ENCODE measurements around the gene OTP. TPM values are rescaled to one million over a fixed set of nuclear protein-coding genes. Genes with fewer than 3 reads are reported as not detected.

OTP gene
- total RNA-seq, 2 experiments from 2014 or later: not detected

DNA sequence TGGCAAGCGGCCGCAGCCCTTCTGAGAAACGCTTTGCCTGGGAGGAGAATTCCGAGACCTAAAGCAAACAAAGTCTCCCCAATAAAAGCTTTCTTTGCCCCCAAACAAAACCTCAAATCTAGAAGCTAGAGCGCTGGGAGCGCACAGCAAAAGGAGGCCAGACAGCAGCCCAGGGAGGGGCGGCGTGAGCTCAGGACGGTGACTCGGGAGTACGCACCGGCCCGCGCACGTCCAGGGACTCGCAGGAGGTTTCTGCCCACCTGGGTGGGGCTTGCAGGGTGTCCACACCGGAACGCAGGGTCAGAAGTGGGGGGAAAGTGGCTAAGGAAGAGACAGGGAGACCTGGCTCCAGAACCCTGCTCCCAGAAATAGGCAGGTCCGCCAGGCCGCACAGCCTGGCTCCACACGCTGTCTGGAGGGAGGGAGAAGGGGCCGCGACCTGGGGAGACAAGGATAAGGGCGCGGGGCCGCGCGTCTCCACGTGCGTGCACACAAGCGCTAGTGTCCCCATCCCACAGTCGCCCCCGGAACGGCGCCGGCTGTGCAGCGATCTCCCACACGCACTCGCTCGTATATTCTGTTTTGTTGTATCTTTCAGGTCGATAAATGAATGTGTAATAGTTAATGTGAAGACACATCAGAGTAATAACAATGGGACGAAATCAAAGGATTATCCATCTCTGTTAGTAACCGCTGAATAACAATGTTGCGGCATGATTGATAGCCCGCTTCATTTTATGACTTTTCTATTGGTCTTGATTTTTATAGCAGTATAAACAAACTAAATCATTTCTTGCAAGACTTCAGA is 2.3 kb upstream of the OTP start:
- no peak for ATAC-seq
- no peak overlapping the region for H3K4me3 Mint-ChIP-seq
- peaks cover 31% of the 10 kb centered on the region for H3K4me1 Mint-ChIP-seq (ENCODE audit: low read depth)
- peak; percentile 4 for DNase-seq
- intact Hi-C loops (cut with micrococcal nuclease): loop anchor here (10.0 kb wide), 1 partner anchor 204 kb away; no protein-coding TSS in a partner anchor
- peaks cover 10% of the 10 kb centered on the region for H3K36me3 Mint-ChIP-seq (ENCODE audit: low read depth)
- H3K27me3 Mint-ChIP-seq: peaks cover 77% of the 10 kb centered on the region
- no peaks in the 10 kb centered on the region for H3K9me3 Mint-ChIP-seq
- TF ChIP-seq, protein P1, sequence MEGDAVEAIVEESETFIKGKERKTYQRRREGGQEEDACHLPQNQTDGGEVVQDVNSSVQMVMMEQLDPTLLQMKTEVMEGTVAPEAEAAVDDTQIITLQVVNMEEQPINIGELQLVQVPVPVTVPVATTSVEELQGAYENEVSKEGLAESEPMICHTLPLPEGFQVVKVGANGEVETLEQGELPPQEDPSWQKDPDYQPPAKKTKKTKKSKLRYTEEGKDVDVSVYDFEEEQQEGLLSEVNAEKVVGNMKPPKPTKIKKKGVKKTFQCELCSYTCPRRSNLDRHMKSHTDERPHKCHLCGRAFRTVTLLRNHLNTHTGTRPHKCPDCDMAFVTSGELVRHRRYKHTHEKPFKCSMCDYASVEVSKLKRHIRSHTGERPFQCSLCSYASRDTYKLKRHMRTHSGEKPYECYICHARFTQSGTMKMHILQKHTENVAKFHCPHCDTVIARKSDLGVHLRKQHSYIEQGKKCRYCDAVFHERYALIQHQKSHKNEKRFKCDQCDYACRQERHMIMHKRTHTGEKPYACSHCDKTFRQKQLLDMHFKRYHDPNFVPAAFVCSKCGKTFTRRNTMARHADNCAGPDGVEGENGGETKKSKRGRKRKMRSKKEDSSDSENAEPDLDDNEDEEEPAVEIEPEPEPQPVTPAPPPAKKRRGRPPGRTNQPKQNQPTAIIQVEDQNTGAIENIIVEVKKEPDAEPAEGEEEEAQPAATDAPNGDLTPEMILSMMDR (IDR thresholded peaks at IDR 0.05): no peak
- no peak overlapping the region for H3K27ac Mint-ChIP-seq
- CTCF ChIA-PET: interaction anchor here (0.6 to 1.7 kb wide), 2 partner anchors 11 to 331 kb away, joined by 3 to 5 read pairs; no protein-coding TSS in a partner anchor
- POLR2A ChIA-PET: no interaction called here

DNA sequence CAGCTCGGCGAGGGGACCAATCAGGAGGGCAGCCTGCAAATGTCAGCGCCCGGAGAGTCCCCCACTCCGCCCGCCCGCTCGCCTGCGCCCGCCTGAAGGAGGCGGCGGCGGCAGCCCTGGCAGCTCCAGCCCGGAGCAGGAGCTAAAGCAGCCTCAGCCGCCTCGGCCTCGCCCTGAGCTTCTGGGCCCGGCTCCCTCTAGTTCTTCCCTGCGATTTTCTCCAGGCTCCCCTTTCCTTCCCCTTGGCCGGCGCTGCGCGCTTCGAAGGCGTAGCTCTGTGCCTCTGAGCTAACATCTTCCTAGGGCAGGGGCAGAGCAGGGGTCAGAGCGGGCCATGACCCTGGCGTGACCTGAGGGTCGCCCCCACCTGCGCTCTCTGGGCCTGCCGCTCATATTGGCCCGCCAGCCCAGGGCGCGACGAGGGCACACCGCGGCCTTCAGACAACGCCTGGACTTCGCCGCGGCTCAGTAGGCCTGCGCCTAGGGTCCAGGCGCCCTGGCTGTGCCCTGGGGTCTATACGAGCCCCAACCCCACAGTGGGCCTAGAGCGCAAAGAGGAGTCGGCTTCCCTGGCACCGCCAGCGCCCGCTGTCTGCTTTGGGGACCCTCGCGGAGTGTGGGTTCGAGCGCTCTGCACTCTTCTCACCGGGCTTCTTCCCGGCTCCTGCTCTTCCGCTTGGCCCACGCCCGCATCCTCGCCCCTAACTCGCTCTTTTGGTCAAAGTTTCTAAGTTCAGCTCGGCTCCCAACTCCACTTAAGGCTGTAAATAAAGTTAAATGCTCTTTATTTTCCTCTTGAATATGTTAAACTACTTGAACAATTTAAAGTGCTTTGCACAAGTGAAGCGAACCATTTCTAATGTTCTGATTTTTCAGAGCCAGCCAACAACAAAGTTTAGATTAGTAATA is 504 bp upstream of the OTP start:
- no peak overlapping the region for H3K27ac Mint-ChIP-seq
- H3K4me3 Mint-ChIP-seq: no peak overlapping the region
- ATAC-seq (peak; percentile 76), DNase-seq (peak; percentile 37)
- TF ChIP-seq, protein P1 (IDR thresholded peaks at IDR 0.05): no peak
- intact Hi-C loops (cut with micrococcal nuclease): loop anchor here (5.0 kb wide), 1 partner anchor 333 kb away; no protein-coding TSS in a partner anchor
- peaks cover 22% of the 10 kb centered on the region for H3K4me1 Mint-ChIP-seq (ENCODE audit: low read depth)
- H3K36me3 Mint-ChIP-seq (ENCODE audit: low read depth): peaks cover 10% of the 10 kb centered on the region
- H3K27me3 Mint-ChIP-seq: peaks cover 69% of the 10 kb centered on the region
- ChIA-PET CTCF (interaction anchor here (1.0 kb wide), 1 partner anchor 79 kb away, joined by 5 read pairs; no protein-coding TSS in a partner anchor), POLR2A (interaction anchor here (0.9 kb wide), 1 partner anchor 9 kb away, joined by 3 read pairs; no protein-coding TSS in a partner anchor)
- H3K9me3 Mint-ChIP-seq: no peaks in the 10 kb centered on the region

DNA sequence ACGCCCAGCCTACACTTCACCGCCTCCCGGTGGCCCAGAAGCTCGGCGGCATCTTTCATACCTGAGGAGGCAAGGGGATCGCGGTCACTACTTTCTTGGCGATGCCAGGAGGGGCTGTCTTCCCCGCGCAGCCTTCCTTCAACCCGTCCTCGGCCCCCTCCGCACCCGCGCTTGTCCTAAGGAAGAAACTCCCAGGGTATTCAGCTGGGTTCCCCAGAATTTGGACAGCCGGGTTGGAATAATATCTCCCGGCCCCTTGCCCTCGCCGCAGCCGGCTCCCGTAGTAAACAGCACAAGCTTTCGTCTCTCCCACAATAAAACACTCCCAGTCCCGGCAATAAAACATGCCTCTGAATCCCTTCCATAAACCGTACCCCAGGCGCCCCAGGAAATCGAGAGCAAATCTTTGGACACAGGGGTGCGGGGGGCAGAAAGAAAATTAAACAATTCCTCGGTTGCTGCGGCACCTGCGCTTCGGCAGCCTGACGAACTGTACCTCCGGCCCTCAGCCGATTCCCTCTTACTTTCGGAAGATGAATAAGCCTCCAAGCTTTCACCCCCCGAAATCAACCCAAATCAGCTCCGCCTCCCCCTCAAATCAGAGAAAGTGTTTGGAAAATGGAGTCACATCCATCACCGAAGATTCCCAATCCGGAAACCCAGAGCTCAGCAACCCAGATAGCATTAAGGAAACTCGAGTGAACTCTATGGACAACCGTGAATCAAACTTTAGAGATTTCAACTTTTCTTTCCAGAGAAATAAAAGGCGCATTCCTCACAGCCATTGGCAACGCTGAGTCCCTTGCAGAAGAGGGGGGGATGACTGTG is 1.1 kb downstream of the OTP start:
- H3K36me3 Mint-ChIP-seq (ENCODE audit: low read depth): peaks cover 10% of the 10 kb centered on the region
- intact Hi-C loops (cut with micrococcal nuclease): loop anchor here (5.0 kb wide), 1 partner anchor 335 kb away; no protein-coding TSS in a partner anchor
- POLR2A ChIA-PET: interaction anchor here (0.8 kb wide), 1 partner anchor 10 kb away, joined by 3 read pairs; no protein-coding TSS in a partner anchor
- H3K27me3 Mint-ChIP-seq: peaks cover 68% of the 10 kb centered on the region
- H3K9me3 Mint-ChIP-seq: peaks cover 3% of the 10 kb centered on the region
- DNase-seq: peak; percentile 5
- CTCF ChIA-PET: interaction anchor here (1.0 kb wide), 2 partner anchors 10 to 15 kb away, joined by 3 to 4 read pairs; no protein-coding TSS in a partner anchor
- H3K4me3 Mint-ChIP-seq: peak overlapping the region; percentile 8
- TF ChIP-seq, protein P1 (IDR thresholded peaks at IDR 0.05): no peak
- no peak for ATAC-seq
- peaks cover 14% of the 10 kb centered on the region for H3K4me1 Mint-ChIP-seq (ENCODE audit: low read depth)
- H3K27ac Mint-ChIP-seq: no peak overlapping the region

DNA sequence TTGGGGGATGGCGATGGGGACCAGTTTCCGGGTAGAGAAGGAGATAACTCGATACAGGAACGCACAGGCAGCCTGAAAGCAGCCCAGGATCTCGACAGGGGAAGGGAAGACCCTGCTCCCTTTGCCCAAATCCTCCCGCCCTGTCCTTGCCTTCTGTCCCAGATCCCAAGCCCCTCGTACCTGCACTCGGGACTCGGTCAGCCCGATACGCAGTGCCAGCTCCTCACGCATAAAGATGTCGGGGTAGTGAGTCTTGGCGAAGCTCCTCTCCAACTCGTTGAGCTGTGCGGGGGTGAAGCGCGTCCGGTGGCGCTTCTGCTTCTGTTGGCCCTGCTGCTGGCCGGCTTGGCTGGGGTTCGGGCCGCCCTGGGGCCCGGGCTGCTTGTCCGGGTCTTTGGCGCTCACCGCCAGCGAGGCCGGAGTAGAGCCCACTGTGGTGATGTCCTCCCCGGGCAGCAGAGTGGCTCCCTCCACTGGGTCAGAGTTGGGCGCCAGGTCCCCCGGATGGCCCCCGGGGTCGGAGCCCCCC is 1.8 kb downstream of the OTP start:
- intact Hi-C loops (cut with micrococcal nuclease): loop anchor here (5.0 kb wide), 1 partner anchor 336 kb away; no protein-coding TSS in a partner anchor
- ChIA-PET CTCF (interaction anchor here (1.0 kb wide), 1 partner anchor 15 kb away, joined by 3 read pairs; no protein-coding TSS in a partner anchor), POLR2A (interaction anchor here (0.8 kb wide), 1 partner anchor 10 kb away, joined by 3 read pairs; no protein-coding TSS in a partner anchor)
- peaks cover 14% of the 10 kb centered on the region for H3K4me1 Mint-ChIP-seq (ENCODE audit: low read depth)
- H3K4me3 Mint-ChIP-seq: no peak overlapping the region
- H3K36me3 Mint-ChIP-seq (ENCODE audit: low read depth): peaks cover 10% of the 10 kb centered on the region
- no peak overlapping the region for H3K27ac Mint-ChIP-seq
- TF ChIP-seq, protein P1 (IDR thresholded peaks at IDR 0.05): no peak
- no peak for DNase-seq
- H3K9me3 Mint-ChIP-seq: peaks cover 3% of the 10 kb centered on the region
- no peak for ATAC-seq
- H3K27me3 Mint-ChIP-seq: peaks cover 67% of the 10 kb centered on the region
